Measurements from ENCODE around the gene IGFBP6.

- TF ChIP-seq POLR2A (IDR thresholded peaks at IDR 0.05): no peak
- TF ChIP-seq, protein P1, sequence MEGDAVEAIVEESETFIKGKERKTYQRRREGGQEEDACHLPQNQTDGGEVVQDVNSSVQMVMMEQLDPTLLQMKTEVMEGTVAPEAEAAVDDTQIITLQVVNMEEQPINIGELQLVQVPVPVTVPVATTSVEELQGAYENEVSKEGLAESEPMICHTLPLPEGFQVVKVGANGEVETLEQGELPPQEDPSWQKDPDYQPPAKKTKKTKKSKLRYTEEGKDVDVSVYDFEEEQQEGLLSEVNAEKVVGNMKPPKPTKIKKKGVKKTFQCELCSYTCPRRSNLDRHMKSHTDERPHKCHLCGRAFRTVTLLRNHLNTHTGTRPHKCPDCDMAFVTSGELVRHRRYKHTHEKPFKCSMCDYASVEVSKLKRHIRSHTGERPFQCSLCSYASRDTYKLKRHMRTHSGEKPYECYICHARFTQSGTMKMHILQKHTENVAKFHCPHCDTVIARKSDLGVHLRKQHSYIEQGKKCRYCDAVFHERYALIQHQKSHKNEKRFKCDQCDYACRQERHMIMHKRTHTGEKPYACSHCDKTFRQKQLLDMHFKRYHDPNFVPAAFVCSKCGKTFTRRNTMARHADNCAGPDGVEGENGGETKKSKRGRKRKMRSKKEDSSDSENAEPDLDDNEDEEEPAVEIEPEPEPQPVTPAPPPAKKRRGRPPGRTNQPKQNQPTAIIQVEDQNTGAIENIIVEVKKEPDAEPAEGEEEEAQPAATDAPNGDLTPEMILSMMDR (IDR thresholded peaks at IDR 0.05): no peak
Observed at GRCh38 chr12:53067993-53068770, 29.3 kb upstream of the IGFBP6 start.

Measured in thyroid gland (tissue), 4 donors.